Activated T-cell treated with anti-CD3 and anti-CD28 coated beads for 48 hours (primary cell): Measurements from ENCODE around the gene CST9.

Source experiments
- DNase-seq: peaks from one replicate; pipeline ENCODE4 v3.0.0-alpha.2; 2020; ENCODE audit warnings: low read depth

The CST9 gene

GRCh38 chr20:23605867-23606651, at the start of gene CST9:
Gene CST9, minus strand, starts transcription at chr20:23605917. Its CDS starts 53 bp downstream, at chr20:23605864.
- no peak for DNase-seq

DNA sequence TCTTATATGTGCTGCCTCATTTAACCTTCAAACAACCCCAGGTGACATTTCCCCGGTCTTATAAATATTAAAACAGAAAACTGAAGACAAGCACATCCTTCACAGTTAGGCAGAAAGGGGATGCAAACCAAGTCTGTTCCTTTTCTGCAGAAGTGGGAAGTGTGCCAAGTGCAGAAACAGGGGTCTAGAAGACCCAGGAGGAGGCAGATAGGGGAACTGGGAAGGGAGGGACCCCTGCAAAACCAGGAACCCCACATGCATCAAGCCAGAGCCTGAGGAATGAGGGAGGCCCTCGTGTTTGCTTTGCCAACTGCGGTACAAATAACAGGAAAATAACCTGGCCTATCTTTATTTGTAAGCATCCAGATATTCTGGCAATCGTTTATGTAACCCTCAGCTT, 49.0 kb upstream of the CST9 start:
- no peak for DNase-seq

- DNase-seq: no peak
These were observed 48.3 kb upstream of the CST9 start for GRCh38 chr20:23654000-23654399.

DNA sequence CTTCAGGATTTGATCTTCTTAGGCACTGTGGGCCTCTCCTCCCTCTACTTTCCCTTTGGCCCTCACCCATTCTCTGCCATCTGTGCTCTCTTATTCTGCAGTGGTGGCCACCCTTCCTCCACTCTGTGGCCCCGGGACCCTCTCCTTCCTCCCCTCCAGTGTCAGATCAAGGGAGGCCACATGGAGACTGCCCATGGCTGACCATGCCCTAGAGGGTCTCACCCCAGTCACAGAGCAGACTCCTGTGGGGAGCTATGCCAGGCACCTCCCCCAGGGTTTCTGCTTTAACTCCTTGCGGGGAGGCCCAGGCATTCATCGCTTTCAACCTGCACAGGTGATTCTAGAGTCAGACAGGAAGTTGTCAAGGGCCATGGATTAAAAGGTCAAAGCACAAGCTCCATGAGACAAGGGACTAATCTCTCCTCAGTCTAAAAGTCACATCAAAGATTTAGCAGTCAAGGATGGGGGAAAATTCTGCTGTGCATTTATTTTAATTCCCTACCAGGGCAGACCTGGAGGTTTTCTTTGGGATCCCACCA, 47.8 kb upstream of the CST9 start:
- DNase-seq: no peak

- no peak for DNase-seq
These were observed 47.2 kb upstream of the CST9 start for GRCh38 chr20:23652926-23653325.

GRCh38 chr20:23652371-23652770, 46.7 kb upstream of the CST9 start:
- DNase-seq: no peak

DNA sequence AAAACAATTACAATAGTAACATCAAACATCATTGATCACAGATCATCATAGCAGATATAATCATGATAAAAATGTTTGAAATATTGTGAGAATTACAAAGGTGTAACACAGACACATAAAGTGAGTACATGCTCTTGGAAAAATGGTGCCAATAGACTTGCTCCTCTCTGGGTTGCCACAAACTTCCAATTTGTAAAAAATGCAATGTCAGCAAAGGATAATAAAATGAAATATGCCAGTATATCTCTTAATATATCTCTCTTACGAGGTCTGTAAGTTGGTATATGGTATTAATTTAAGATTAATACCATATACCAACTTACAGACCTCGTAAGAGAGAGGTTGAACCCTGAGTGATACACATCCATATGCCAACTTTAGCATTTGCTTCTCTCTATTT, 45.4 kb upstream of the CST9 start:
- no peak for DNase-seq

- no peak for DNase-seq
These were observed 44.2 kb upstream of the CST9 start for GRCh38 chr20:23649830-23650417.

GRCh38 chr20:23649242-23649641, 43.5 kb upstream of the CST9 start:
- DNase-seq: no peak

GRCh38 chr20:23647346-23647745, 41.6 kb upstream of the CST9 start:
- no peak for DNase-seq

DNA sequence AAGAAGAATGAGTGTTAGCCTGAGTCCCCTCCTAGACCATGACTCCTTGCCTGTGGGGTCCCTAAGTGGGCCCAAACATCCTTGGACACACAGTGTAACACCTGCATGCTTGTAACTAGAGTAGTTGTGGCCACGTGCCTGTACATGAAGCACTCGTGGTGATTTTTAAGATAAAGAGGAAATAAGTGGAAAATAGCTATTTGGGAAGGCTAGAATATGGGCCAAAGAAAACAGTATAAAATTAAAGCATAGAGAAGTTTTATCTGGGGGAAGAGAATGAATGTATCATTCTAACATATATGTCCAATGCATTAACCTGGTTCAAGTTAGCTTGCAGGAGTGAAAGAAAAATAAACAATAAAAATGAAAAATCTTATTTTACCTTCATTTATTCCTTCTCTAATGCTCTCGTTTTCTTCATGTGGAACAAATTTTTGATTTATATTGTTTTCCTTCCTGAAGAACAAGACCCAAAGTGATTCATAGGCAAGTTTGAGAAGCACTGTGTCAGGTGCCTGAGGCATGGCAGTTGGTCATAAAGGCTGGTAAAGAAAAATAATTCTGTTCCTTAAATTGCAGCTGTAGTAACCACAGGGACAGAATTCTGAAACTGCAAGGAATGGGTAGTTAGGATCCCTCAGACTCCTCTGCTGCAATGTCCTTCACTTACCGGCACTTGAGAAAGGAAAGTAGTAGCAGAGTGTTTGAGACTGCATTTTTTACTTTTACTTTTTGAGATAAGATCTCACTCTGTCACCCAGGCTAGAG, 40.6 kb upstream of the CST9 start:
- DNase-seq: no peak

DNA sequence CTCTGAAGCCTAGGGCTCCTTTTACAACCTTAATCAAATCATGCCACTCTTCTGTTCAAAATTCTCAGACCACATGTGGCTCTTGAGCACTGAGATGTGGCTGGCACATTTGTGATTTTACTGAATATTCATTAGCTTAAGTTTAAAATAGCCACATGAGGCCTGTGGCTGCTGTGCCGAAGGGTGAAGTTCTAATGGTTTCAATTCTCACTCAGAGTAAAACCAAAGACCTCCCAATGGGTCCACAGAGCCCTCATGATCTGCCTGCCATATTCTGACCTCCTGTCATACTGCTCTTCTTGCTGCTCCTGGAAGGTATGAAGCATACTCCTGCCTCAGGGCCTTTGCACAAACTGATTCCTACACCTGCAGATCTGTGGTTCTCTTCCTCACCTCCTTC, 39.9 kb upstream of the CST9 start:
- DNase-seq: no peak

DNA sequence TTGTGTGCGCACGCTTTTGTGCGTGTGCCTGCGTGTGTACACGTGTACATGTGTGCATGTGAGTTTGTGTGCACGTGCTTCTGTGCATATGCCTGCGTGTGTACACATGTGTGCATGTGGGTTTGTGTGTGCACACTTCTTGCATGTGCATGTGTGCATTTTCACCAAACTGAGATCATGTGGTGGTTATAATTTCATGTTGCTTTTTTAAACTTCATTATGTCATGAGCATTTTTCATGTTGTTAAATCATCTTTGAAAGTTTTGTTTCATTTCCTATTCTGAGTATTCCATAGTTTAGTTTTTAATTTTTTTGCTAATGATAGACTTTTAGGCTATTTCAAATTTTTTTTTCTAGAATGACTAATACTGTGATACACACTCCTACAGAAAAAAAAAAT, 38.4 kb upstream of the CST9 start:
- no peak for DNase-seq

GRCh38 chr20:23643659-23644058, 37.9 kb upstream of the CST9 start:
- no peak for DNase-seq

DNA sequence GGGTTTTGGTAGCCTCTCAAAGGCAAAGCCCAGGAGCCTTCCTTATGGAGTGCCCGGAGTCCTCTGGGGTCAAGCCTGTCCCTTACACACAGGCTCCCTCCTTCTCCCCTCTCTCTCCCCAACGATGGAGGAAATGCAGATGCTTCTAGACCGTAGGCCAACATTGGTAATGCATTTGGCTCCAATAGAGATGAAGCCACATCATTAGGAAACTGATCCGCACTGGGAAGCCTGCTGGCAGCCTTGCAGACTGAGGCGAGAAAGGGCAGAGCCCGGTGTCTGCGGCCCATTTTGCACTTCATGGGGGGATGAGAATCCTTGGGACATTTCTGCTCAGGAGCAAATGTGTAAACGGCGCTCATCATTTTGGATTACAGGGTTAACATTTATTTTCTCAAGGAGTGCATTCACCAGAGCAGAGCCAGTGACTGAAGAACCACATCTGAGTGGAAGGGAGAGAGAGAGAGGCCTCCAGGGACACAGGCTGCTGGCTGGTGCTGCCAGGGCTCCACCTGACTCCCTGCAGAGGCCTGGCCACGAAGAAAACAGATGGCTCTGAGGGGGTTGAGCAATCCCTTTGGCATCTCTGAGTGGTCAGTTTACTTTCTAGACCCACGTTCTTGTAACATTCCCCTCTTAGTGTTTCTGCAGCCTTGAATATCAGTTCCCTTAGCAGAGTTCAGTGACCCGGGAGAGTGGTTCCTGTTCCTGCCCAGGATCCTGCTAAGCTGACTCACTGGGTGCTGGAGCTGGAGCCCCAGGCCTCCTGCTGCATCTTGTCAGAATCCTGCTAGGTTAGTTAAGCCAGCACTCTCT, 36.4 kb upstream of the CST9 start:
- DNase-seq: no peak

GRCh38 chr20:23640671-23641667, 35.3 kb upstream of the CST9 start:
- DNase-seq: no peak

DNA sequence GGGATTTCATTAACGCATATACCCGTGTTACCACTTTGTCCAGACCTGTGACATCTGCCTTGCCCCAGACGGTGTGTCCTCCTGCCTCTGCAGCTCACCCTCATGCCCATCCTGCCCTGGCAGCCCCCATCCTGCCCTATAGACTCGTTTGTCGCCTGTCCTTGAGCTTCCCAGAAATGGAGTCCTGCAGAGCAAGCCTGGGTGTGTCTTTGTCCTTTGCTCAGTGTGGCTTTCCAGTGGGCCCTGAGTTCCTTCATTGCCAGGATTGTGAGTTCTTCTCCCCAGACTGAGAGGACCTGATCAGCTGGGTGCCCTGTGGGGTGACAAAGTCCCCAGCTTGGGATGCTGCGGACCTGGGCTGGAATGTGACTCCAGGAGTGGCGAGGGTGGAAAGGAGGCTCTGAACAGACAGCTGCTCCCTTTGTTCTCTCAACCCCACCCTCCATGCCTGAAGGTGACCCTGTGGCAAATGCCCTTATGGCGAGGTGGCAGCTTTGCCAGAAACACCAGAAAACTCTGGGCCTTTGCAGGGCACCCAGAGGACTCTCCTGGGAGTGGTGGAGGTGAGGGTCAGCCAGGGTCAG, 34.4 kb upstream of the CST9 start:
- no peak for DNase-seq

GRCh38 chr20:23639490-23639958, 33.8 kb upstream of the CST9 start:
- DNase-seq: no peak

DNA sequence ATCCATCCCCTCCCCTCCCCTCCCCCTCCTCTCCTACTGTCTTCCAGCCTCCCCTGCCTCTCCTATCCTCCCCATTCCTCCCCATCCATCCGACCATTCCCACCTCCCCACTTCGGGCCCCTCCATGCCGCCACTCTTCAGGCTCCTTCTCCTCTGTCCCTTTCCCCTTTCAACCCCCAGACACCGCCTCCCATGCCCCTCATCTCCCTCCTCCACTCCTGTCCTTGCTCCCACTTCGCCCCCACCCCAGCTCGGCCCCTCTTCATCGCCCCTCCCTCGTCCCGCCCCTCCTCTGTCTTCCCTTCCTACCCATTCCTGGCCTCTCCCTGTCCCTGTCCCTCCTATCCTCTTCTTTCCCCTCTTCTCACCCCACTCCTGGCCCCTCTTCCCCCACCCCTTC, 32.6 kb upstream of the CST9 start:
- no peak for DNase-seq
